Stimulated activated CD8-positive, alpha-beta memory T cell treated with anti-CD3 and anti-CD28 coated beads, Interleukin-12 subunit alpha, Interleukin-12 subunit beta, amount 100 ng/mL, for 4 hours (primary cell): ENCODE measurements around the gene ORMDL3.

Experiments
- DNase-seq: peaks from one replicate; pipeline ENCODE4 v3.0.0-alpha.2; 2020; ENCODE audit warnings: low read depth

The ORMDL3 gene

DNA sequence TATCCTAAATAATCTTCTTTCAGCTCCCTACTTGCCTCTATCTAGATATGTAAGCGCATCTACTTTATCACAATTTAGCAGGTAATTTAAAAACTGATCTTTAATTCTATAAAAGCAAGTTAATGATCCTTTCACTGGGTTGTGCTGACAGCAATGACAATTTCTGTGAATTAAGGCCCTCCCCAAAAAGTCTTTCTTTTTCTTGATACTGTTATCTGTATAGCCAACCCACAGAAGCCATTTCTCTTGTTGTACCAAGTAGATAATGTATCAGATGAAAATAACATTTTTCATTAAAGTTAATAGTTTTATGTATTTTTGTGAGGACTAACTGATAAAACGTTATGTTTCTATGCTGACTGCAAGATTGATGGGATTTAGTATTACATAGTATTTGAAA, 55.6 kb downstream of the ORMDL3 start:
- no peak for DNase-seq
